HG02588 (cell line): Measurements from ENCODE around the gene TMC3.

Experiments used
- ATAC-seq: cut with Tn5 transposase; IDR thresholded peaks from one replicate; pipeline ENCODE4 v1.9.1; 2021; ENCODE audit warnings: mild to moderate bottlenecking, moderate library complexity; ENCODE audit not compliant: unreplicated experiment

TMC3 gene

GRCh38 chr15:81301385-81301784 lies 72.6 kb downstream of the TMC3 start:
- ATAC-seq, result no peak

- ATAC-seq, result no peak
Measured at GRCh38 chr15:81299630-81300273, 74.3 kb downstream of the TMC3 start.

GRCh38 chr15:81299156-81299555 lies 74.9 kb downstream of the TMC3 start:
- no peak for ATAC-seq

GRCh38 chr15:81298611-81299010 lies 75.4 kb downstream of the TMC3 start:
- ATAC-seq, result no peak

GRCh38 chr15:81297603-81298575 lies 76.1 kb downstream of the TMC3 start:
- ATAC-seq, result no peak

- no peak for ATAC-seq
Measured at GRCh38 chr15:81297147-81297572, 76.9 kb downstream of the TMC3 start.

GRCh38 chr15:81296673-81297072 lies 77.3 kb downstream of the TMC3 start:
- ATAC-seq, result peak; percentile 46

- ATAC-seq, result no peak
Measured at GRCh38 chr15:81296186-81296585, 77.8 kb downstream of the TMC3 start.

GRCh38 chr15:81295486-81296121 lies 78.4 kb downstream of the TMC3 start:
- no peak for ATAC-seq

- no peak for ATAC-seq
Measured at GRCh38 chr15:81294516-81294880, 79.5 kb downstream of the TMC3 start.

- peak; percentile 61 for ATAC-seq
Measured at GRCh38 chr15:81293728-81294515, 80.1 kb downstream of the TMC3 start.

GRCh38 chr15:81292523-81293001 lies 81.5 kb downstream of the TMC3 start:
- peak; percentile 29 for ATAC-seq

- no peak for ATAC-seq
Measured at GRCh38 chr15:81291916-81292522, 82.0 kb downstream of the TMC3 start.

- ATAC-seq, result no peak
Measured at GRCh38 chr15:81289910-81290309, 84.1 kb downstream of the TMC3 start.

- ATAC-seq, result no peak
Measured at GRCh38 chr15:81288616-81289015, 85.4 kb downstream of the TMC3 start.

GRCh38 chr15:81288040-81288439 lies 86.0 kb downstream of the TMC3 start:
- ATAC-seq, result no peak

GRCh38 chr15:81286621-81287121 lies 87.3 kb downstream of the TMC3 start:
- ATAC-seq, result no peak

GRCh38 chr15:81285461-81285860 lies 88.6 kb downstream of the TMC3 start:
- ATAC-seq, result no peak

- ATAC-seq, result no peak
Measured at GRCh38 chr15:81284256-81285031, 89.6 kb downstream of the TMC3 start.
